Activated T-cell treated with anti-CD3 and anti-CD28 coated beads for 4 hours (primary cell): ENCODE results near the gene B3GNT2.
"Not testable (repeated sequence)": the region's sequence is repeated elsewhere in the genome, so short reads cannot be mapped to it uniquely, and the experiment has no call there.

Experiments used
- DNase-seq: peaks from one replicate; pipeline ENCODE4 v3.0.0-alpha.2; 2020

Gene B3GNT2

DNA sequence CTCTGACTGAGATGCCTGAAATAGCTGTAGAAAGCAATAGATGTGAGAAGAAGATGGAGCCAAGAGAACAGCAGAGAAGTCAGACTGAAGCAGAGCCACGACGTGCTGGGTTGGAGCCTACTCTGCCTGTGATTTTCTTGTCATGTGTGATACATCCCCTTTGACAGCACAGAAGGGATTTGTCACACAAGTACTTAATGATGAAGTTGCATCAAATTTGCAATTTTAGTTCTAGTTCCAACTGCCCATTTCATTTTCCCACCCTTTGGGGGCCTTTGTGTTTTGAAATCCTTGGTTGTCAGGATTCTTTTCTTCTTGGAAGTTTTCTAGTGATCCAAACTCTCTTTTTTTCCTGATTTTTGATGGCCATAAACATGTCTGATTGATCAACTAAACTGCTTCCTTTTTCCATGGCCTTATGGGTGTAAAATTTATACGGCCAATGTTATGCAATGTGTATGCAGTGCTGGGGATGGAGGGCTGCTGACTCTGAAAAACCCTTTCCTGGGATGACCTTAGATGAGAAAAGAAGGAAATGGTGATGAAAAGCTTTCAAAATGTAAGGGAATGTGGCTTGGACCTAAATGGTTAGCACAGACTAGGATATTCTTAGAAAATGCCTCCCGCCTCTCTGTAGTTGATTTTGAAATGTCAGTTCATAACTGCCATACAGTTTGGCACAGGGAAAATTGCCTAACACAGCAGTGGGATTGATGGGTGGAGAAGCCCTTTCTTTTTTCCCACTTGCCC lies 9.6 kb upstream of the B3GNT2 start:
- no peak for DNase-seq

DNA sequence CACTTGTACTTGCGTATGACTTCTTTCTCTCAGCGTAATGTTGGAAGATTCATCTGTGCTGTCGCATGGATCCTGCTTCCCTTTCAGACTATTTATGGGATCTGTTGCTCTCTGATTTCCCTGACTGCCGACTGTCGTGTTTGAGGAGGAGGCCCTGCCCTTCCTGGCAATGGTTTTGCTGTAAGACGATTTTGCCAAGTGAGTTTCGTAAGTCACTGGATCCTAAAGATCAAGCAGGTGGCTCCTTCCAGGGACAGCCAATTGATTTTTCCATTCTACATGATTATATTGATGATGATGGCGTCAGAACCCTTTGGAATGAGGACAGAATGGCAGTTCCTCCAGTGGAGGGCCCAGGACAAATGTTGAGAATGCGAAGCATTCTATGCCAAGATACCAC lies 8.7 kb upstream of the B3GNT2 start:
- DNase-seq = no peak

DNA sequence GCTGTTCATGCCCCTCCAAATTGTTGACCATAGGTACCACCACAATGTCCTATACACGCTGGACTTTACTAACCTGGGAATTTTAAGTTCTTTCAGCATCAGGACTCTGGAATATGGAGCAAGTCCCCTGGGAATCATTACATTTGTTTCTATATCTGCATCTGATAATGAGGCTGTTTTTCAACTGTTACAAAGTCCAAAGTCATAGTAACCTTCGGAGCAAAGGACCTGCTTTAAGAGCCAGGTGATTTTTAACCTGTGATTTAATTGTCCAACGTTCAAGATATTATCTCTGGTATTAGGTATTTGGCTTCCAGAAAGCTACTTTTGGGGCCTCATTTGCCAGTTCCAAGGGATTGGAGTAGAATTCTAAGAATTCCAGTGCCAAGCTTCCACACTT lies 7.5 kb upstream of the B3GNT2 start:
- DNase-seq = no peak

DNA sequence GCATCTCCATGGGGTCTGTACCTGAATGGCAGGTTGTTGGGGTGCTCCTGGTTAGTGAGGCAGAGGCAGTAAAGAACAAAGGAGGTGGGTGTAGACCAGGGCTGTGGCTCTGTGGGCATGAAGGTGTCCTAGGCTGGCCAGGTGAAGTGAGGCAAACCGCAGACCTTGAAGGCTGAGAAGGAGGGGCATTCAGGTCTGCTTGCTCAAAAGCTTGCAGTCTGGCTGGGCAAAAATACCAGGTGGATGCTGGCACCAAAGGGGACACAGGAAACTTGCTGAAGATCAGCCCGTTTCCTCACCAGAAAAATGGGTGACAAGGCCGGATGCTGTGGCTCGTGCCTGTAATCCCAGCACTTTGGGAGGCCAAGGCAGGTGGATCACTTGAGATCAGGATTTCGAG lies 6.7 kb upstream of the B3GNT2 start:
- no peak for DNase-seq

DNA sequence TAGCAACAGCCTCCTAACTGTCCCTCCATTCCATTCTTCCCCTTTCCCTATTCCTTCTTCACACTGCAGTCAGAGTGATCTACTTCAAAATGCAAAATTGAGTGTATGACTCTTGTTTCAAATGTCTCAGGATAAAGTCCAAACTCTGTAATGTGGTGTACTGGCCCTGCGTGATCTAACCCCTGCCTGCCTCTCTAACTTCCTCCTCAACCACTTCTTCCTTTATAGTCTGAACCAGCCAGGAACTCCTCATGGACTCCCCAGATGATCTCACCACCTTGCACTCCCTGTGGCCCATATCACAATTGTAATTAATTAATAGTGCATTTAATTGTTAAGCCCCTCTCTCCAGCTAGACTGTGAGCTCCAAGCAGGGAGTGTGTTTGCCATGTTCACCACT lies 3.1 kb upstream of the B3GNT2 start:
- DNase-seq = no peak

DNA sequence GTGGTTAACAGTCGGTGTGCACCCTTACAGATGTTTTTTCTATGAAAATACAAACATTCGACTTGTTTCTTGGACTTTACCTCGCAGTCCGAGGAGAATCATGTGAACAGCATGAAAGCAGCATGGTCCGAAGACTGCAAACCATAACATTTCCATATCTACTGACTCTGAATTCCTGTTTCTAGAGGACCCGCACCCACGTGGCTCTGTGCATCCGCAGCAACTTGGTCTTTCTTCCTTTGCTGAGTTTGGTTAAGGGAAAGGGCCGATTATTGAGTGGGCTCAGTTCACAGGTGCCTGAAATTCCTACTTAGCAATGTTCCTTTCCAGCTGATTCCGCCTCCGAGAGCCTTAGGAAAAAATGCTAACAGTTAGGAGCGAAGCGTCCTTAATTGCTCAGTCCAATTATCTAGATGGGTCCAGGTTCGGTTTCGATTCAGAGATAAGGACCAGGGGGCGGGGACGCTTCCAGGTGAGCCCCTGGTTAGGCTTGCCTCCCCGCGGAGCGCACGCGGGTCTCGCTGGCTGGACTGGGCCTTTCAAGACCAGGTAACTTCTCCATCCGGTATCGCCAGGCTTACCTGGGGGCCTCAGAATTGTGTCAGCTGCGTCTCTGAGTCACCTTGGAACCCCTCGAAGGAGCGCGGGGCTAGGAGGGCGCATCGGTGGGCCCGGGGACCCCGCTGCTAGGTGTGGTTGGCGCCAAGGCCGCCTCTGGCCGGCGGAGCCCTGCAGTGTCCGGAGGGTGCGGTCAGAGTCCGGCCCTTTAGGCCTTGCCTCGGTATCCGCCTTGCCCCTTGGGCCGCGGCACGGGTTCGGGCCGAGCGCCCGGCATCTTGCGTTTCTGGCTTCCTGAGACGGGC lies 1.1 kb upstream of the B3GNT2 start:
- no peak for DNase-seq

DNA sequence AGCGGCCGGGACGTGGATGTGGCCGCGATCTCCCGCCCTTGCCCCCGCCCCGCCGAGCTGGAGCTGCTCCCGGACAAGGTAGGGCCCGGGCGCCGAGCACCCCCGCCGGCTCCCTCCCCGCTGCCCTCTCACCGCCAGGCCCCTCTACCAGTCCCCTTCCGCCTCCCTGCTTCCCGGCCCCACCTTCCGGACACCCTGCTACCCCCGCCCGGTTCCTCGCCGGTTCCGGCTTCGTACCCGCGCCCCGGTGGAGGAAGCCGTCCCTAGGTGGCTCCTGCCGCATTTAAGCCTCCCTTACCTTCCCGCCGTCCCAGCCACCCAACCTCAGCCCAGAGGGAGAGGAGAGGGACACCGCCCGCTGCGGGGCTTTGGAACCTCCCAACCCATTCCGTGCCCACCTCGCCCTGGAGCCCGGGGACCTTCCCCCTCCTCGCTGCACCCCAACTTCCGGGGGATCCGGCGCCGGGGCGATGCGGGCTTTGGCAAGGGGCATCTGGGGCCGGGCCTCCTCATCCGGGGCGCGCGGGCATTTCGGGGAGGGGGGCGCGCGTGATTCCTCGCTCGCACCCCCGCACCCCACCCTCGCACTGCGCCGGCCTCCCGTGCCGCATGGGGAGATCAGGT lies 475 bp downstream of the B3GNT2 start:
- peak; percentile 42 for DNase-seq

DNA sequence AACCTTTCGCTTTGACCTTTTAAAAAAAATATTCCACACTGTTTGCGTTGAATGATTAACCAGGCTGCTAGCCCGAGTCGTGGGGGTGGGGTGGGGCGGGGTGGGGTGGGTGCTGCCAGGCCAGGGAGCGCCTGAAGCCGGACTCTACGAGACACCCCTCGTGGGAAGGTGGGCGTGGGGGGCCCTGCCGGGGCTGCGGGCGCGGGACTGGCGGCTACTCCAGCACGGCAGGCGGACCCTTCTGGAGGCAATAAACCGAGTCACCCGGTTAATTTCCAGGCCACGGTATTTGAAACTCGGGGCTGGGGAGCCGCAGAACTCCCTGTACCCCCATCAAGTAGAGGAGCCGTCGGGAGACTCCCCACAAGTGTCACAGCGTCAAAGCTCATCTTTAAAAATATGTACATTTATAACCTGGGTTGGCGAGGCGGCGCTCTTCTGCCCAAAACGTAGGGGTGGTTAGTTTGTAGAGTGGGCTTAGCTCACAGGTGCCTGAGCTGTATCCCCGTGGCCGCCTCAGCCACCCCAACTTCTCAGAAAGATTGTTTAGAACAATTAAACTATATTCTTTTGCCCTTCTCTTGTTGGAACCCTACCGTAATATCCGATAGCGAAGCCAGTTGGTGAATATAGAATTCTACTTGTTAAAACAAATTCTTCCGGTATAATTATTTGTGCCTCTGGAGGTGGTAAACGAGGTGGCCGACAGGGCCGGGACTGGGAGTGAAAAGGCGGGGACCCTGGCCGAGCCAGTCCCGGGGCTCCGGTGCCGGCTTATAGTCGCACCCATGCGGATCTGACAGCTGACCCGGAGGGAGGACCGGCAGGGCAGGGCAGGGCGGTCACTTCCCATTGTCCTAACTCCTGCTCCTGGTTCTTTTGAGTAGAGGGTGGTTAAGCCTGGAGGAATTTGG lies 1.4 kb downstream of the B3GNT2 start:
- DNase-seq = peak; percentile 28

DNA sequence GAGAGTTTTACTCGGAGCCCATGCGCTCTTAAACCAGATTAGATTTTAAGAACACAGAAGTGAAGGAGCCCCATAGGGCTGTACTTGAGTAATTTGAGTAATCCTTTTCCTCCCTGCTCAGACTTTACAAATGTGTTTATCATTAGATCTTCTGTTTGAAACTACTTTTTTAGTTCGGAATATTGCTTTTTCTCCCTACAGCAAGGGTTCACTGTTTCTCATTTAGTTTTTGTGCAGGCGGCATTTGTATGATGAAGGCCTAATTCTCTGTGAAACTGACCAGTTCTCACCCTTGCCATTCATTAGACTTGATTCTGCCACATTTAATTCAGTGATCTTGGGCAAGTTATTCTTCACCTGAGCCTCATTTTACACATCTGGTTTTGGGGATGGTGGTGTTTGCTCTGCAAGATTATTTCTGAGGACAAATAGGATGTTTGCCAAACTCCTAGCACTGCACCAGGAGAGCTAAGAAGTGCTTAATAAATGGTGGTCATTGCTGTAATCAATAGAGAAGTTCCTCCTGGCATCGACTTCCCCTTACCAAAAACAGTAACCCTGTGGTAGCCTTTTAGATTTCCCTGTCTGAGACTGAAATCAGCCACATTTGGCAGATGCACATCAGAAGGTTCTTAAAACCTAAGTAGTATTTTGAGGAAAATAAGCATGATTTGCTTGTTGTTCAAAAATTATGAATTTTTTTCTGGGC lies 2.2 kb downstream of the B3GNT2 start:
- no peak for DNase-seq

DNA sequence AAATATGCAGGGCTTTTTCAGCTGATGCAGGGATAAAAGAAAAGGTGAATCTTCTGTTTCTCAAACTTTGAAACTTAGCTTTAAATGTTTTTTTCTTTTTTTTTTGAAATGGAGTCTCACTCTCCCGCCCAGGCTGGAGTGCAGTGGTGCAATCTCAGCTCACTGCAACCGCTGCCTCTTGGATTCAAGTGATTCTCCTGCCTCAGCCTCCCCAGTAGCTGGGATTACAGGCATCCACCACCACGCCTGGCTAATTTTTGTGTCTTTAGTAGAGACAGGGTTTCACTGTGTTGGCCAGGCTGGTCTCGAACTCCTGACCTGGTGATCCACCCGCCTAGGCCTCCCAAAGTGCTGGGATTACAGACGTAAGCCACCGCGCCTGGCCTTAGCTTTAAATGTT lies 2.9 kb downstream of the B3GNT2 start:
- DNase-seq = not testable (repeated sequence)

DNA sequence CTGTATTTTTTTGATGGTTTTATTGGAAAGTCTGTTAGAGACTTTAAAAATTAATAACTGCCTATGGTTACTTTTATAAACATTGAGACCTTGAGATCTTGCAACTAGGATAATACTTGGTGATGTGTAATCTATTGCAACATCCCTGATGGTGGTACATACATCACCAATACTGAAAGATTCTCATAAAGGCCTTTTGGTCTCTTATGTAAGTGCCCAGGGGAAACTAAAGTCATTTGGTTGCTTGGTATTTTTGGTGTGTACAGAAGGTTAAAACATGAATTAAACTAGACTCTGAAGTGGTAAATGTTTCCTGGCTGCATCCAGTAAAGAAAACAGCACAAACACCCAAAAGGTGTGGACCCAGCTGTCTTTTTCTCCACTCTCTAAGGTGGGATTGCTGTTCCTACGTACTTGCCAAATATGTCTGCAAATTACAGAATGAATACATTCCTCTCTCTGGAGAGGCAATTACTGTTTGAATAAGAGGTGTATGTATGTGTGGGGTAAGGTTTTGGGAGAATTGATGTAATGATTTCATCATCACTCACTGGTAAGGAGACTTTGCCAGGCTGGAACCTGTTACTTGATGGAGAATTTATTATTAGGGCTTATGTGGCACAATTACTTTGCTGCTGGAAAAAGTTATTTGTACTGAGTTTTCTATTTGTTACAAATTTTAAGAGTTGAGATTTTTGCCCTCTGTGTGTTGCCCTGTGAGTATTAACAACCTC lies 3.6 kb downstream of the B3GNT2 start:
- DNase-seq = no peak

DNA sequence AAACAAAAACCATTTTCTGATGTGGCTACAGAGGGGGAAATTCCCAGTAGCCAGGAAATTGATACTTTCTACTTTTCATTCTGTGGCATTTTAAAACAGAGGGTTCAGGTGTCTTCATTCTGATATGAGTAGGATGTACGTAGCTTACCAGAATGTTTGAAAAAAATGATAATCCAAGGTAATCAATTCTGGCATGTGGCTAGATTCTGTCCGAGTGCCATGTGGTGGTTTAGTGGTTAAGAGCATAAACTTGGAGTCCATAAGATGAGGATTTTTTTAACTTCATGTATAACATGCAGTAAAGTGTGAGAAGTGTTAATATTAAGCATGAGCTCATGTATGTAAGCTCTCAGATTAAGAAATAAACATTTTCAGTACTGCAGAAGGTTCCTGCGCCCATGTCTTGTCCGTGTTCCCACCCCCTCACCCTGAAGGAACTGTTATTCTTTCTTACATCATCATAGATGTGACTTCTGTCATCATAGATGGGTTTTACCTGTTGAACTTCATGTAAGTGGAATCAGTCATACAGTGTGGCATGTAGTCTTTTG lies 4.5 kb downstream of the B3GNT2 start:
- no peak for DNase-seq

DNA sequence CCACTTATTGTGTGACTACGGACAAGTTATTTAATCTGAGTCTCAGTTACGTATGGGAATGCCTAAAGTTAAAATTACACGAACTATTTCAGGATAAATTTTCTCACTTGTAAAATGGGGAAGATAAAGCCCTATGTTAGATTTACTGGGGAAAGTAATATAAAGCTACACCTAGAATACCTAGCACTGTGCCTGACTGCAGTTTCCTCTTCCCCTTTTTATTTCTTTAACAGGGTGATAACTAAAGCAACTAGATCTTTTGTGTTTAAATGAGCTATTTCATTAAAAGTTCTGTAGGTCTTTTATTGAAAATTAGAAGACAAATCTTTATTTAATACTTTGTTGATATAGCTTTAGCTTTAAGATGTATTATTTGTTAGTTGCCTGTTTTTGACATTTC lies 5.0 kb downstream of the B3GNT2 start:
- DNase-seq = no peak

DNA sequence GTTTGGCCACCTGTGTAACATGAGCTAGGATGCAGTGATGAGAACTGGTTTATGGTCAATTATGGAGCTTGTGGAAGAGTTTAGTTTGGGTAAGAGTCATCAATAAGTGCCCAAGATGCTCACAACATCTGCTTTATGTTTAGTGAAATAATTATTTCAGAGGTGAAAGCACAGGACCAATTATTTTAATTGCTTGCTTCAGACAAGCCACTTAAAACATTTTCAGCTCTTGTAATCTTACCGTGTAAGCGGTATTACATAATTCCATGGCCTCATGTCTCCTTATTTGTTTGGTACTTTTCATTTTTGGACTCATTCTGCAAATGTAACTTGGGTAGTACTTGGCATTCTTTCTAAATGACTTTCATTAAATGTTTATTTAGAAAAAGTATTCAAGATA lies 5.4 kb downstream of the B3GNT2 start:
- DNase-seq = no peak

DNA sequence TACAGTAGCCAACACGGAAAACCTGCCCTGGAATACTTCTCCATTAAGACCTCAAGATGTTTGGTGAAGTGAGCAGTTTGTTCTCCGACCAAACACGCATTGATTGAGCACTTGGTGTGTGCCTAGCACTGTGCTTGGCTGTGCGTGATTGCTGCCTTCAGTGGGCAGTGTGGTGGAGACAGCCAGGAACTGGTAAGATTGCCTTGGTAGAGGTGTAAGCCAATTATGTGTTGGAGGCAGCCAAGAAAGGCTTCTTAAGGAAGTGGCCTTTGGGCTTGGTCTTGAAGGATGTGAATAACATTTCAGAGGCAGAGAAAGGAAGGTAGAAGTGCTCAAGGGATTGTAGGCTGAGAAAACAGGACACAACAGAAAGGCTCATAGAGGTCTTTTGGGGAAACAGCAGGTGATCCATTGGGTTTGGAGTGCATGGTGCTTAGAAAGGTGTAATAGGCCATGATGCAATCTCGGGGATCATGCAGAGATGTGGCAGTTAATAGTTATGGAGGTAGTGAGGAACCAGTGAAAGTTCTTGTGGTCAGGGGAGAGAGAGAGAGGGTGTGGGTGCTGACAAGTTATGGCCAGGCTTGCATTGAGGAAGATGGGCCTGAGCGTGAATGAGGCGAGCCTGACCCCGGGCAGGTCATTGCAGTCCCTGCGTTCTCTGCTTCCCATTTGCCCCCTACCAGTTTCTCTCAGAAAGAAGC lies 6.3 kb downstream of the B3GNT2 start:
- DNase-seq = no peak

DNA sequence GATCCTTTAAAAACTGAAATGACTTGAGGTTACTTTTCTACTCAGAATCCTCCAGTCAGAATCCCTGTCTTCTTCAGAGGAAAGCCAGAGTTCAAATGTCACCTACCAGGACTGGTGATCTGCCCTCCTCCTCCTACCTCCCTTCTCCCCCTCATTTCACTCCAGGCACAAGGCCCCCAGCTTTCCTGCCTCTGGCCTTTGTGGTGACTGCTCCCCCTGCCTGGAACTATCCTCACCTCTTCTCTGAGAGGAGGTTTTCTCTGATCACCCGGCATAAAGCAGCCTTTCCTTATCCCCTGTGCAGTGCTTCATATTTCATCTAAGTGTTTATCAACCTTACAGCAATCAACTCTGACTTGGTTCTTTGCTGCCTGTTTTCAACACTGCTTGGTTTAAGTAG lies 6.8 kb downstream of the B3GNT2 start:
- no peak for DNase-seq

DNA sequence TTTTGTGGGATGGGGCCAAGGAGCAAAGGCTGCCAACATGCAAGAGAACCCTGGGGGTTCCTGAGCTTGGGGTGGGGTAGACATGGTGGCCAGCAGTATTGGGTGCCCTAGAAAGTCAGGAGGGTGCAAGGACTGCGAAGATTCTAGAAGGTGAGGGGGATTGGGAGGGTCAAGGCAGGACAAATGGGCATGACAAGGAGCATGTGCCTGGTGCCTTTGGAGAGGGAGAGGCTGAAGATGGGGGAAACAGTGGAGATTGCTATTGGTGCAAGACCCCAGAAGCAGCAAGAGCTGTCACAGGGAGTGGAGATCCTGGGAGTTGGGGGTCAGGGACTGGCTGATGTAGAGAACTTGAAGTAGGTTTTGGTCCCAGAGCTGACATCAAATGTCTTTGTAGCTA lies 7.5 kb downstream of the B3GNT2 start:
- no peak for DNase-seq

DNA sequence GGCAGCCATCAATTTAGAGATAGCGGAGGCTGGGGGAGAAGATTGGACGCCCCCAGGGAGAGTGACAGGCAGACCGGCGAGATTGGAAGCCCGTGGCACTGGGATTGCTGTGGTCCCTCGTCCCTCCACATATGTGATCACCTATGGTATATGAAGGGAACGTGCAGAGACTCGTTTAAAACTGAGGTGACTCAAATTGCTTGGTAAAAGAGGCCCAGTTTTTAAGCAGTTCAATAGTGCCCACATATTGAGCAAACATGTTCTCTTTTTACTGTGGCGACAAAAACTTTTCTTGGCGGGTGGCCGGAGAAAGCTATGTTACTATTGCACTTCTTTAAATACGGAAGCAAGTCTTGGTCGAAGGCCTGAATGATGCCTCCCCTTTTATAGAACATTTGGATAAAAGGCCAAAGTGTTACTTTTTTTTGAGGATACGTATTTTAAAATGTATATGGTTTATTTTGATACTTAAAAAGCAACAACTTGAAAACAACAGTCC lies 9.1 kb downstream of the B3GNT2 start:
- DNase-seq = no peak

DNA sequence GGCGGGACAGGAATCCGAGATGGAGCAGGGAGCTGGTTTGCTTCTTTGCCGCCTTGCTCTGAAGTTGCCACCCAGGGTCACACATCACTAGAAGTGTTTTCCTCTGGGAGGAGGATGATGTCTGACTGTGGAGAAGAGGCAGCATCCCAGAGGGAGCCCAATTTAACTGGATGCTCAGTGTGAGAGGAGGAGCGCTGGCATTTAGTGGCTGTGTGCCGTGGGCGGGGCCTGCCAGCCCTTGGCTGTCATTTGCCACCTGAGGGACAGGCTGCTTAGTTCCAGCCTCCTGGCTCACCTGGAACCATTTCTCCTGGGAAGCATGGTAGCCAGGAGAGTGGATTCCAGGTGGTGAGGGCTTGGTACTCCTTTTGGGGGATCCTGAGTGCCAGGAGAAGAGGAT lies 9.6 kb downstream of the B3GNT2 start:
- DNase-seq = no peak

DNA sequence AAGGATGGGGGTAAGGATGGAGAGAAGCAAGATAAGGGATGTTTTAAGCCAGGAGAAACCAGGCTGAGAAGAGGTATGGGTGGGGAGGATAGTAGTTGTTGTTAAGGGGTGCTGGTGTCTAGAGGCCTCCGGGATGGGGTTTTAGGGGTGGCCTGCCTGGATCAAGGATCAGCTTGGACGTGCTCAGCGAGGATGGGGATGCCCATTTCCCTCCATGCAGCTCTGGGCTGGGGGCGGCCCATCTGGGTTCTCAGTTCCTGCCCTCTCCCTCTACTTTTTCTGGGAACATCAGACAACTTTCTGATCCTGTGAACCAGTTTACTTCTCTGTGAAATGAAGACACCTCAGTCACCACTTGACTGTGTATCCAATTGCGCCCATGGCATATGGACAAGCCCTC lies 10.1 kb downstream of the B3GNT2 start:
- DNase-seq = no peak
